ENCODE measurements around the gene TPST1.

The TPST1 gene

GRCh38 chr7:66344166-66344565, 139.0 kb downstream of the TPST1 start:
- no peak overlapping the region for H3K4me3 ChIP-seq (ENCODE audit: low read length)
- no peaks in the 10 kb centered on the region for H3K79me1 ChIP-seq (ENCODE audit: low read length)
- no peak overlapping the region for H3K4ac ChIP-seq (ENCODE audit: low read depth, low read length)
- H3K27me3 ChIP-seq (ENCODE audit: insufficient read depth, low read length, poor library complexity), result no peaks in the 10 kb centered on the region
- H3K4me2 ChIP-seq (ENCODE audit: low read length), result no peak overlapping the region
- no peak overlapping the region for H3K18ac ChIP-seq (ENCODE audit: low read length)
- H3K9ac ChIP-seq (ENCODE audit: low read length), result no peak overlapping the region
- H2BK5ac ChIP-seq (ENCODE audit: low read length), result no peak overlapping the region
- no peak overlapping the region for H4K5ac ChIP-seq (ENCODE audit: low read length)
- H2BK15ac ChIP-seq (replicated peaks; ENCODE audit: low read depth), result no peak overlapping the region
- no peak for DNase-seq
- H3K27ac ChIP-seq (ENCODE audit: low read depth, low read length), result no peak overlapping the region
- no peaks in the 10 kb centered on the region for H3K79me2 ChIP-seq (ENCODE audit: control insufficient read depth, insufficient read depth, low read length)
- H3K4me1 ChIP-seq (ENCODE audit: control insufficient read depth, low read depth, low read length), result no peaks in the 10 kb centered on the region
- H3K23ac ChIP-seq (ENCODE audit: low read length), result no peak overlapping the region
- no peak overlapping the region for H3K56ac ChIP-seq (ENCODE audit: low read length)
- no peaks in the 10 kb centered on the region for H3K36me3 ChIP-seq (ENCODE audit: control insufficient read depth, insufficient read depth, low read length)
- no CpG with 5 or more reads among the region's 1 CpG for WGBS (ENCODE audit: extremely low coverage, insufficient coverage, low lambda C conversion rate)
- H4K8ac ChIP-seq (ENCODE audit: low read depth, low read length), result no peak overlapping the region
- no peak overlapping the region for H2AK5ac ChIP-seq (ENCODE audit: low read length)
- H2BK120ac ChIP-seq (ENCODE audit: low read depth, low read length), result no peak overlapping the region

- Histone ChIP-seq H3K79me1 (ENCODE audit: low read length) (no peaks in the 10 kb centered on the region), H3K56ac (ENCODE audit: low read length) (no peak overlapping the region), H2BK15ac (replicated peaks; ENCODE audit: low read depth) (no peak overlapping the region), H3K18ac (ENCODE audit: low read length) (no peak overlapping the region), H3K23ac (ENCODE audit: low read length) (no peak overlapping the region), H2BK120ac (ENCODE audit: low read depth, low read length) (no peak overlapping the region), H3K36me3 (ENCODE audit: control insufficient read depth, insufficient read depth, low read length) (no peaks in the 10 kb centered on the region), H3K4ac (ENCODE audit: low read depth, low read length) (no peak overlapping the region), H3K9ac (ENCODE audit: low read length) (no peak overlapping the region), H3K27me3 (ENCODE audit: insufficient read depth, low read length, poor library complexity) (no peaks in the 10 kb centered on the region), H4K8ac (ENCODE audit: low read depth, low read length) (no peak overlapping the region), H4K5ac (ENCODE audit: low read length) (no peak overlapping the region), H3K79me2 (ENCODE audit: control insufficient read depth, insufficient read depth, low read length) (no peaks in the 10 kb centered on the region), H3K27ac (ENCODE audit: low read depth, low read length) (no peak overlapping the region), H2AK5ac (ENCODE audit: low read length) (no peak overlapping the region), H2BK5ac (ENCODE audit: low read length) (no peak overlapping the region), H3K4me1 (ENCODE audit: control insufficient read depth, low read depth, low read length) (no peaks in the 10 kb centered on the region), H3K4me2 (ENCODE audit: low read length) (no peak overlapping the region), H3K4me3 (ENCODE audit: low read length) (no peak overlapping the region)
- no peak for DNase-seq
- WGBS (ENCODE audit: extremely low coverage, insufficient coverage, low lambda C conversion rate), result no CpG with 5 or more reads among the region's 4 CpGs
Measured at GRCh38 chr7:66348531-66348930, 143.4 kb downstream of the TPST1 start.

GRCh38 chr7:66348959-66349358, 143.8 kb downstream of the TPST1 start:
- Histone ChIP-seq H2BK120ac (ENCODE audit: low read depth, low read length) (no peak overlapping the region), H3K56ac (ENCODE audit: low read length) (no peak overlapping the region), H3K18ac (ENCODE audit: low read length) (no peak overlapping the region), H3K27ac (ENCODE audit: low read depth, low read length) (no peak overlapping the region), H2BK5ac (ENCODE audit: low read length) (no peak overlapping the region), H3K4me3 (ENCODE audit: low read length) (no peak overlapping the region), H2AK5ac (ENCODE audit: low read length) (no peak overlapping the region), H3K23ac (ENCODE audit: low read length) (no peak overlapping the region), H2BK15ac (replicated peaks; ENCODE audit: low read depth) (no peak overlapping the region), H4K5ac (ENCODE audit: low read length) (no peak overlapping the region), H3K4me2 (ENCODE audit: low read length) (no peak overlapping the region), H3K4ac (ENCODE audit: low read depth, low read length) (no peak overlapping the region), H3K9ac (ENCODE audit: low read length) (no peak overlapping the region), H3K36me3 (ENCODE audit: control insufficient read depth, insufficient read depth, low read length) (no peaks in the 10 kb centered on the region), H4K8ac (ENCODE audit: low read depth, low read length) (no peak overlapping the region), H3K79me2 (ENCODE audit: control insufficient read depth, insufficient read depth, low read length) (no peaks in the 10 kb centered on the region), H3K4me1 (ENCODE audit: control insufficient read depth, low read depth, low read length) (no peaks in the 10 kb centered on the region), H3K79me1 (ENCODE audit: low read length) (no peaks in the 10 kb centered on the region), H3K27me3 (ENCODE audit: insufficient read depth, low read length, poor library complexity) (no peaks in the 10 kb centered on the region)
- WGBS (ENCODE audit: extremely low coverage, insufficient coverage, low lambda C conversion rate), result no CpG with 5 or more reads among the region's 6 CpGs
- DNase-seq, result no peak

GRCh38 chr7:66352071-66352470, 146.9 kb downstream of the TPST1 start:
- H3K4ac ChIP-seq (ENCODE audit: low read depth, low read length), result no peak overlapping the region
- no peak overlapping the region for H2BK120ac ChIP-seq (ENCODE audit: low read depth, low read length)
- DNase-seq, result no peak
- H3K4me3 ChIP-seq (ENCODE audit: low read length), result no peak overlapping the region
- H3K27me3 ChIP-seq (ENCODE audit: insufficient read depth, low read length, poor library complexity), result no peaks in the 10 kb centered on the region
- no CpG with 5 or more reads among the region's 4 CpGs for WGBS (ENCODE audit: extremely low coverage, insufficient coverage, low lambda C conversion rate)
- no peaks in the 10 kb centered on the region for H3K4me1 ChIP-seq (ENCODE audit: control insufficient read depth, low read depth, low read length)
- H2BK5ac ChIP-seq (ENCODE audit: low read length), result no peak overlapping the region
- no peak overlapping the region for H2BK15ac ChIP-seq (replicated peaks; ENCODE audit: low read depth)
- H4K8ac ChIP-seq (ENCODE audit: low read depth, low read length), result peak overlapping the region; percentile 17
- no peak overlapping the region for H4K5ac ChIP-seq (ENCODE audit: low read length)
- H3K79me2 ChIP-seq (ENCODE audit: control insufficient read depth, insufficient read depth, low read length), result no peaks in the 10 kb centered on the region
- no peak overlapping the region for H3K18ac ChIP-seq (ENCODE audit: low read length)
- H3K27ac ChIP-seq (ENCODE audit: low read depth, low read length), result no peak overlapping the region
- no peaks in the 10 kb centered on the region for H3K36me3 ChIP-seq (ENCODE audit: control insufficient read depth, insufficient read depth, low read length)
- H3K79me1 ChIP-seq (ENCODE audit: low read length), result no peaks in the 10 kb centered on the region
- H3K23ac ChIP-seq (ENCODE audit: low read length), result no peak overlapping the region
- no peak overlapping the region for H3K4me2 ChIP-seq (ENCODE audit: low read length)
- H3K56ac ChIP-seq (ENCODE audit: low read length), result no peak overlapping the region
- no peak overlapping the region for H2AK5ac ChIP-seq (ENCODE audit: low read length)
- no peak overlapping the region for H3K9ac ChIP-seq (ENCODE audit: low read length)

- Histone ChIP-seq H2BK15ac (replicated peaks; ENCODE audit: low read depth) (no peak overlapping the region), H4K8ac (ENCODE audit: low read depth, low read length) (no peak overlapping the region), H3K79me2 (ENCODE audit: control insufficient read depth, insufficient read depth, low read length) (no peaks in the 10 kb centered on the region), H2AK5ac (ENCODE audit: low read length) (no peak overlapping the region), H3K18ac (ENCODE audit: low read length) (no peak overlapping the region), H3K4me1 (ENCODE audit: control insufficient read depth, low read depth, low read length) (no peaks in the 10 kb centered on the region), H4K5ac (ENCODE audit: low read length) (no peak overlapping the region), H2BK5ac (ENCODE audit: low read length) (no peak overlapping the region), H3K27ac (ENCODE audit: low read depth, low read length) (no peak overlapping the region), H3K27me3 (ENCODE audit: insufficient read depth, low read length, poor library complexity) (no peaks in the 10 kb centered on the region), H2BK120ac (ENCODE audit: low read depth, low read length) (no peak overlapping the region), H3K4me3 (ENCODE audit: low read length) (no peak overlapping the region), H3K4ac (ENCODE audit: low read depth, low read length) (no peak overlapping the region), H3K9ac (ENCODE audit: low read length) (no peak overlapping the region), H3K36me3 (ENCODE audit: control insufficient read depth, insufficient read depth, low read length) (no peaks in the 10 kb centered on the region), H3K4me2 (ENCODE audit: low read length) (no peak overlapping the region), H3K56ac (ENCODE audit: low read length) (no peak overlapping the region), H3K23ac (ENCODE audit: low read length) (no peak overlapping the region), H3K79me1 (ENCODE audit: low read length) (no peaks in the 10 kb centered on the region)
- no CpG with 5 or more reads among the region's 5 CpGs for WGBS (ENCODE audit: extremely low coverage, insufficient coverage, low lambda C conversion rate)
- no peak for DNase-seq
Measured at GRCh38 chr7:66353547-66353946, 148.4 kb downstream of the TPST1 start.

GRCh38 chr7:66355756-66356155, 150.6 kb downstream of the TPST1 start:
- no peak overlapping the region for H3K23ac ChIP-seq (ENCODE audit: low read length)
- H3K4me3 ChIP-seq (ENCODE audit: low read length), result no peak overlapping the region
- H3K4me2 ChIP-seq (ENCODE audit: low read length), result no peak overlapping the region
- no peaks in the 10 kb centered on the region for H3K27me3 ChIP-seq (ENCODE audit: insufficient read depth, low read length, poor library complexity)
- no peak overlapping the region for H3K56ac ChIP-seq (ENCODE audit: low read length)
- H4K5ac ChIP-seq (ENCODE audit: low read length), result no peak overlapping the region
- no peaks in the 10 kb centered on the region for H3K36me3 ChIP-seq (ENCODE audit: control insufficient read depth, insufficient read depth, low read length)
- DNase-seq, result no peak
- no peak overlapping the region for H3K4ac ChIP-seq (ENCODE audit: low read depth, low read length)
- no peak overlapping the region for H2BK5ac ChIP-seq (ENCODE audit: low read length)
- no peak overlapping the region for H3K27ac ChIP-seq (ENCODE audit: low read depth, low read length)
- H3K79me2 ChIP-seq (ENCODE audit: control insufficient read depth, insufficient read depth, low read length), result no peaks in the 10 kb centered on the region
- no peak overlapping the region for H2AK5ac ChIP-seq (ENCODE audit: low read length)
- H2BK15ac ChIP-seq (replicated peaks; ENCODE audit: low read depth), result no peak overlapping the region
- no peak overlapping the region for H4K8ac ChIP-seq (ENCODE audit: low read depth, low read length)
- no peaks in the 10 kb centered on the region for H3K79me1 ChIP-seq (ENCODE audit: low read length)
- no peaks in the 10 kb centered on the region for H3K4me1 ChIP-seq (ENCODE audit: control insufficient read depth, low read depth, low read length)
- no CpG with 5 or more reads among the region's 4 CpGs for WGBS (ENCODE audit: extremely low coverage, insufficient coverage, low lambda C conversion rate)
- H3K9ac ChIP-seq (ENCODE audit: low read length), result no peak overlapping the region
- H3K18ac ChIP-seq (ENCODE audit: low read length), result no peak overlapping the region
- H2BK120ac ChIP-seq (ENCODE audit: low read depth, low read length), result no peak overlapping the region
